GM19193 (cell line): ENCODE results near the gene ZSWIM7.

Source experiments
- POLR2A ChIP-seq: IDR thresholded peaks from 4 replicates; pipeline ENCODE4 v1.6.1; 2011; ENCODE audit not compliant: insufficient read depth, insufficient read length; ENCODE audit errors: extremely low read depth

The ZSWIM7 gene

GRCh38 chr17:15972497-15972951, 27.0 kb downstream of the ZSWIM7 start:
- TF ChIP-seq POLR2A, result no peak

- no peak for TF ChIP-seq POLR2A
Observed at GRCh38 chr17:15971882-15972281, 27.6 kb downstream of the ZSWIM7 start.

GRCh38 chr17:15971098-15971678, 28.3 kb downstream of the ZSWIM7 start:
- TF ChIP-seq POLR2A, result no peak

DNA sequence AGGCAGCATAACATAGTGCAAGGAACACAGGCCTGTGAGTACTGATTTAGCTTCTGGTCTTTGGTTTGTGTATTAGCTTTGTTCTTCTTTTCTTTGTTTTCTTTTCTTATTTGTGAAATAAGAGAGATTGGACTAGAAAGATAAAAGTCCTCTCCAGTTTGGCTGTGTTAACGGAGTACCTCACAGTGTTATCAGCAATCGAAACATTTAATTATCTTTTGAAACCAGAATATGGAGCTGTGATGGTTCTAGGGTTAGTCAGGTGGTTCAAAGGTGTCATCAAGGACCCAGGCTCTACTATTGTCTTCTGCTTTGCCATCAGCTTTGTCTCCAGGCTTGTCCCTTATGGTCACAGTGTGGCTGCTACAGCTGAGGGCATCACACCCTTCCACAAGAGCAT, 29.0 kb downstream of the ZSWIM7 start:
- TF ChIP-seq POLR2A, result no peak

GRCh38 chr17:15969463-15969862, 30.0 kb downstream of the ZSWIM7 start:
- TF ChIP-seq POLR2A, result no peak

DNA sequence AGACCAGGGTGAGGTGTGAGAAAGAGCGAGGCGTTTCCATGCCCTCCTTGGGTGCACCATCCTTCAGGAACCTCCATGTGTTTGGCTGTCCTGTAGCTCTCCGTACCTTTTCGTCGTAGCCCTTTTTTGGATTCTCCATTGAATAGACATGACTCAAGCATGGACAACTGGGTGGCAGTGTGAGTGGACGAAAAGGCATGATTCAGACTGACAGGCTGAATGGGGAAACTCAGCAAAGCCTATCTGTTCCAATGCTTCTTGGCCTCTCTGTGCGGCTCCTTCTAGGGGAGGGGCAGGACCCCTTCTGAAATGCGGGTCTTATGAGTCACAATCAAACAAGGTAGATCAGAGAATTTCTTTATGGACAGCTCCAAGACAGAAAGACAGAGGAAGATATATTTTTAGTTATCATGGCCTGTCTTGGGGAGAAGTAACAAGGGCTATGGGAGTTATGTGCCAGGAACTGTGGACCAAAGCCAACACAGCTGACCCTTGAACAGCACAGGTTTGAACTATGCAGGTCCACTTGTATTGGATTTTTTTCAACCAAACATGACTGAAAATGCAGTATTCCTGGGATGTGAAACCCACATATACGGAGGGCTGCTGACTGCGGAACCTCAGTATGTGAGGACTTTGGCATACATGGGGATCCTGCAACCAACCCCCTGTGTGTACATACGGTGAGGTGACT, 31.7 kb downstream of the ZSWIM7 start:
- no peak for TF ChIP-seq POLR2A

DNA sequence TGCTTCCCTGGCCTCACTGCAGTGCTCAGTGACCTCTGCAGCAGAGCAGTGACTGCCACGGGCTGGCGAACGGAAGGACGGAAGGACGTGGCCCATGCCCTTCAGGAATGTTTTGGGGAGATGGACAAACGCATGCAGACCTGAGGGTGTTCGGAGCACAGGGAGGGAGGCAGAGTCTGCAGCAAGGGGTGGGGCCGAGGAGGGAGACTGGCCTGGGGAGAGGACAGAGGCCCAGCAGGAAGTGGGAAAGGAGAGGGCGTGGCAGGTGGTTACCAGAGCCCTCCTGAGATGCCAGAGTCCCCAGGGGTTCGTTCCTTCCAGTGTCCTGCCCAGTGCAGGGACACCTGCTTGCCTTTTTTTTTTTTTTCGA, 32.6 kb downstream of the ZSWIM7 start:
- no peak for TF ChIP-seq POLR2A

- no peak for TF ChIP-seq POLR2A
Observed at GRCh38 chr17:15966183-15966878, 33.2 kb downstream of the ZSWIM7 start.

DNA sequence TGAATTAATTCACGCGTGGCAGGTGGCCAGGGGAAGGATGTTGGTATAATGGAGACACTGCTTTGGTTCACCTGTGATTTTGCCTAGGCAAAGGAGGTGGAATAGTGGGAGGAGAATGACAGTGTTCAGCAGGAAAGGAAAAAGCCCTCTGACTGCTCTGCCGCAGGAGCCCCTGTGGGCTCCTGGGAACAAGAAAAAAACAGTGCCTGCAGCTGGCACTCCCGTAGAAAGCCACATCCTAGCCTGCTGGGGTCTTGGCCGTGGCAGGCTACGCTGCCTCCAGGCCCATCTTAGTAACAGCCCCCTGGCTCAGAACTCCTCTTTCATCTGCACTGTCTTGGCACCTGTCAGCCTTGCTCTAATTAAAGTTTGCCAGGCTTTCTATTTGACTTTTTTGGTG, 34.0 kb downstream of the ZSWIM7 start:
- TF ChIP-seq POLR2A, result no peak

DNA sequence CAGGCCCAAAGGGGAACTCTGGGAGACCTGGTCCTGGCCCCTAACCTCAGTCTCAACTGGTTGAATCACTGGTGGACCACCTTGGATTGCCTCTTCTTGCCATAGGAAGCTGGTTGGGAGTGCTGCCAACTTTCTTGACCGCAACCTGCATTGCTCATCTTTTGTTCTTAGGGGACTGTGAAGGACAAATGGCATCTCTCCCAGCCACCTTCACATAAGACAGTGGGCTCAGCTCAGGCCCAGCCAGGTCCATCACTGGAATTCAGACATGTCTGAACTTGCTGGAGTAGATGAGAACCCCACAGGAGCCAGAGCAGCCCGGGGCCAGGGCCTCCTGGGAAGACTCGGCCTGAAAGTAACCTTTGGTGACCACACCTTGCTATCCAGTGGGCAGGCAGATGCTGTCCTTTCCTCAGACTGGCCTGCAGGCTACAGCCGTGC, 35.8 kb downstream of the ZSWIM7 start:
- no peak for TF ChIP-seq POLR2A

DNA sequence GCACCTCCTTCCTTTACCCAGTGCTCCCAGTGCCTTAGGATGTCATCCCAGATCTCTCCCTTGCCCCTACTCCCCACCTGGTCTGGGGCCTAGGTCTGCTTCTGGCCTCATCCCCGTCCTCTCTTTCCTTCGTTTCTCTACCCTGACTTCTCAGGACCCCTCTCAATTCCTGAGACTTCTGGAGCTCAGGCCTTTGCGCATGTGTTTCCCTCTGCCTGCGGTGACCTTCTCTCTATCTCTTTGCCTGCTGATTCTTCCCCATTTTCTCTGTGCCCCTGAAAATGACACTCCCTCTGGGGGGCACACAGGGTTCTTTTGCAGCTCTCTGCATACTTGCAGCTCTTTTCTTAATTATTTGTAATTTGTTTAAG, 41.0 kb downstream of the ZSWIM7 start:
- TF ChIP-seq POLR2A, result no peak

DNA sequence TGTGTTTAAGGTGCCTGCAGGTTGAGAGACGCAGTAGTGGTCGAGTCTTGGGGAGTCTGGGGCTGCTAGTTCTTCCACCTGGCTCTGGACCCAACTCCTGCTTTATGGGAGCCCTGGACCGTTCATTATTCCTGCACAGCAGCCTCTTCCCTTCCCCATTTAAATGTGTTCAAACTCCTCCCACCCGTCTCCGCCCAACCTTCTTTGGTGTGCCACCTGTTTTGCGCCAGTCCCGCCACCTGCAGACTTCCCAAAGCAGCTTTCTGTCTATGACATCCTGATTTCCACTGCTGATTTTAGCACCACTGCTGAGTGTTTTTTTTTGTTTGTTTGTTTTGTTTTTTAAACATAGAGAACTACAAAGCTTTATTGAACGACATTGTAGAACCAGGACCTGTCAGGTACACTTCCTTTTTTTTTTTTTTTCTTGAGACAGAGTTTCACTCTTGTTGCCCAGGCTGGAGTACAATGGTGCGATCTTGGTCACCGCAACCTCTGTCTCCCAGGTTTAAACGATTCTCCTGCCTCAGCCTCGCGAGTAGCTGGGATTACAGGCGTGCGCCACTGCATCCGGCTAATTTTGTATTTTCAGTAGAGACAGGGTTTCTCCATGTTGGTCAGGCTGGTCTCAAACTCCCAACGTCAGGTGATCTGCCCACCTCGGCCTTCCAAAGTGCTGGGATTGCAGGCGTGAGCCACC, 41.7 kb downstream of the ZSWIM7 start:
- TF ChIP-seq POLR2A, result no peak

DNA sequence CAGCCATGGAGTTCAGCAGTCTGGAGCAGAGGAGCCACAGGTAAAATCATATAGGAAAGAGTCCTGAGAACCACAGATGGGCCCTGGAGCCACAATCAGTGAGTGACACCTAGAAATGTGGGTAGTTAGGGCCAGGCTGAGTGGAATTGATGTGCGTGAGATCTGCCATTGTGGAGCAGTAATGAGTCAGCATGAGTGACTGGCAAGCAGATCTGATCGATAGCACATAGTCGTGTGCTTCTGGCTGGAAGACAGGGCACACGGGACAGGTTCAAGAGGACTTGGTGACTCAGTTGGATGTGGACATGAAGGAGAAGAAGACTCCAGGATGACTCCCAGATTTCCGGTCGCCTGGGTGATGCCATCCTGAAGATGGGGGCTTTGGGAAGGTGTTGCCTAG, 42.3 kb downstream of the ZSWIM7 start:
- no peak for TF ChIP-seq POLR2A

- TF ChIP-seq POLR2A, result no peak
Observed at GRCh38 chr17:15955793-15956541, 43.5 kb downstream of the ZSWIM7 start.

DNA sequence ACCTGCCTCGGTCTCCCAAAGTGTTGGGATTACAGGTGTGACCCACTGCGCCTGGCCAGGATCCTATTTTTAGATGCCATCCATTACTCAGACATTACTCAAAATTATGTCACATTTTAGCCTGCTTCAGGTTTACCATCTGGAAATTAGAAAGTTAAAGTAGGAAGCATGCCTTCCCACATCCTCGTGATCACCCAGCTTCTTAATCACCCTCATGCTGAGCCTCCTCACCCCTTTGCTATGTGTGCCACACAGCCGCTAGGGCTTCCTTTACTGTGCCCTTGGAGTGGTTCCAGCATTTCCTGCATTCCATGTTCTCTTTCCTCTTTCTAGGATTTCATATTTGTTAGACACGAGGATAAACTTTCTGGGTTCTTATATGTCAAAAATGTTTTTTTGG, 45.3 kb downstream of the ZSWIM7 start:
- no peak for TF ChIP-seq POLR2A
